OCI-LY7 (cell line): ENCODE measurements around the gene DPH6. TPM values are rescaled to one million over a fixed set of nuclear protein-coding genes. Genes with fewer than 3 reads are reported as not detected.

Experiments used
- BruUV-seq: library from RNA; stranded (reverse); fragments of 400-500 nt; replicated peaks from 2 replicates; lab custom pipeline; 2021; lab: Mats Ljungman, UMichigan
- CTCF ChIA-PET: fragments of 300-600 bp; sonication (Branson Sonifier 250); formaldehyde crosslinking; loops from one replicate; lab custom pipeline; 2022; ENCODE audit warnings: antibody characterized with exemption; ENCODE audit not compliant: unreplicated experiment; lab: Charles Lee
- POLR2A ChIA-PET: fragments of 300-600 bp; sonication (Branson Sonifier 250); formaldehyde crosslinking; loops from one replicate; lab custom pipeline; 2022; ENCODE audit warnings: antibody characterized with exemption; lab: Charles Lee
- DNase-seq: peaks from one replicate; pipeline ENCODE4 v3.0.0-alpha.2; 2015; ENCODE audit warnings: low spot score
- H2AFZ ChIP-seq: fragments of 200-600 bp; sonication (generic), shearing (Covaris generic); 2 replicates; pipeline ENCODE4 v1.6.1; 2014; ENCODE audit warnings: mild to moderate bottlenecking, antibody characterized with exemption, low read length, moderate library complexity
- H3K27ac ChIP-seq: fragments of 200-600 bp; sonication (generic); 2 replicates; pipeline ENCODE4 v1.5.1; 2014; ENCODE audit warnings: mixed run types, low read depth, mild to moderate bottlenecking, moderate library complexity, low read length, inconsistent platforms; ENCODE audit not compliant: poor library complexity, severe bottlenecking
- H3K36me3 ChIP-seq: fragments of 200-600 bp; sonication (generic); 2 replicates; pipeline ENCODE4 v1.6.1; 2014; ENCODE audit warnings: mild to moderate bottlenecking, antibody characterized with exemption, low read length, moderate library complexity, mixed read lengths; ENCODE audit not compliant: insufficient read depth
- H3K4me1 ChIP-seq: fragments of 200-600 bp; sonication (generic); 2 replicates; pipeline ENCODE4 v1.5.1; 2014; ENCODE audit warnings: mild to moderate bottlenecking, low read length; ENCODE audit not compliant: insufficient read depth, poor library complexity, severe bottlenecking
- H3K4me2 ChIP-seq: fragments of 200-600 bp; sonication (generic); 2 replicates; pipeline ENCODE4 v1.6.1; 2014; ENCODE audit warnings: mild to moderate bottlenecking, low read length
- H3K4me3 ChIP-seq: fragments of 200-600 bp; sonication (generic); 2 replicates; pipeline ENCODE4 v1.5.1; 2014; ENCODE audit warnings: mild to moderate bottlenecking, low read depth, low read length; ENCODE audit not compliant: poor library complexity, severe bottlenecking
- H3K79me2 ChIP-seq: fragments of 200-600 bp; sonication (generic); 2 replicates; pipeline ENCODE4 v1.6.1; 2016; ENCODE audit warnings: low read depth, mild to moderate bottlenecking, low read length, moderate library complexity, mixed read lengths; ENCODE audit not compliant: insufficient read depth
- H3K9me2 ChIP-seq: fragments of 200-600 bp; sonication (generic); 2 replicates; pipeline ENCODE4 v1.6.1; 2016; ENCODE audit warnings: mild to moderate bottlenecking, low read length, mixed read lengths; ENCODE audit not compliant: insufficient read depth
- H3K9me3 ChIP-seq: fragments of 200-600 bp; sonication (generic); 2 replicates; pipeline ENCODE4 v1.6.1; 2014; ENCODE audit warnings: mild to moderate bottlenecking, mixed run types, low read length, mixed read lengths
- H4K20me1 ChIP-seq: fragments of 200-600 bp; sonication (generic); 2 replicates; pipeline ENCODE4 v1.6.1; 2014; ENCODE audit warnings: mild to moderate bottlenecking, antibody characterized with exemption, low read length, moderate library complexity, mixed read lengths; ENCODE audit not compliant: insufficient read depth
- EZH2phosphoT487 ChIP-seq: fragments of 200-600 bp; sonication (generic); IDR thresholded peaks from 2 replicates; pipeline ENCODE4 v1.6.1; 2018; ENCODE audit warnings: low read depth, borderline replicate concordance, mild to moderate bottlenecking, mixed run types, antibody characterized with exemption, low read length, moderate library complexity, mixed read lengths
- intact Hi-C: fragments of 100-400 bp; cut with micrococcal nuclease; formaldehyde crosslinking; loops from one replicate; pipeline ENCODE4 v1.10.0; 2022; ENCODE audit not compliant: unreplicated experiment
- total RNA-seq, 2 experiments: library from RNA; depleted of rRNA in 1 of 2; stranded (reverse); fragments of >200 nt in 1 of 2; shearing (Covaris generic) in 1 of 2; gene quantifications; 2 replicates each; pipeline ENCODE4 v1.2.3, GENCODE V29; 2014 to 2022
- TF ChIP-seq, protein P1 (sequence below): fragments of 200-600 bp; sonication (generic); conservative IDR thresholded peaks from 2 replicates; pipeline ENCODE4 v1.5.1; 2014; ENCODE audit warnings: mild to moderate bottlenecking, antibody characterized with exemption, low read length, moderate library complexity, mixed read lengths

The DPH6 gene
- total RNA-seq, 2 experiments from 2014 or later = 12.6 to 21.4 TPM

- Histone ChIP-seq H4K20me1 (no peaks in the 10 kb centered on the region), H3K9me3 (no peaks in the 10 kb centered on the region), H3K4me3 (no peak overlapping the region), H3K36me3 (no peaks in the 10 kb centered on the region), H3K4me1 (no peaks in the 10 kb centered on the region), H2AFZ (no peak overlapping the region), H3K79me2 (no peaks in the 10 kb centered on the region), H3K9me2 (no peaks in the 10 kb centered on the region), H3K27ac (no peak overlapping the region), H3K4me2 (no peak overlapping the region)
- TF ChIP-seq, protein P1, sequence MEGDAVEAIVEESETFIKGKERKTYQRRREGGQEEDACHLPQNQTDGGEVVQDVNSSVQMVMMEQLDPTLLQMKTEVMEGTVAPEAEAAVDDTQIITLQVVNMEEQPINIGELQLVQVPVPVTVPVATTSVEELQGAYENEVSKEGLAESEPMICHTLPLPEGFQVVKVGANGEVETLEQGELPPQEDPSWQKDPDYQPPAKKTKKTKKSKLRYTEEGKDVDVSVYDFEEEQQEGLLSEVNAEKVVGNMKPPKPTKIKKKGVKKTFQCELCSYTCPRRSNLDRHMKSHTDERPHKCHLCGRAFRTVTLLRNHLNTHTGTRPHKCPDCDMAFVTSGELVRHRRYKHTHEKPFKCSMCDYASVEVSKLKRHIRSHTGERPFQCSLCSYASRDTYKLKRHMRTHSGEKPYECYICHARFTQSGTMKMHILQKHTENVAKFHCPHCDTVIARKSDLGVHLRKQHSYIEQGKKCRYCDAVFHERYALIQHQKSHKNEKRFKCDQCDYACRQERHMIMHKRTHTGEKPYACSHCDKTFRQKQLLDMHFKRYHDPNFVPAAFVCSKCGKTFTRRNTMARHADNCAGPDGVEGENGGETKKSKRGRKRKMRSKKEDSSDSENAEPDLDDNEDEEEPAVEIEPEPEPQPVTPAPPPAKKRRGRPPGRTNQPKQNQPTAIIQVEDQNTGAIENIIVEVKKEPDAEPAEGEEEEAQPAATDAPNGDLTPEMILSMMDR = no peak
- no peak for TF ChIP-seq EZH2phosphoT487
- DNase-seq = no peak
- BruUV-seq = no TSS peak
- intact Hi-C loops = loop anchor here (5.0 kb wide), 1 partner anchor 148 kb away; no protein-coding TSS in a partner anchor
- ChIA-PET POLR2A (no interaction called here), CTCF (no interaction called here)
Observed at GRCh38 chr15:35440265-35440664, 105.7 kb downstream of the DPH6 start.

DNA sequence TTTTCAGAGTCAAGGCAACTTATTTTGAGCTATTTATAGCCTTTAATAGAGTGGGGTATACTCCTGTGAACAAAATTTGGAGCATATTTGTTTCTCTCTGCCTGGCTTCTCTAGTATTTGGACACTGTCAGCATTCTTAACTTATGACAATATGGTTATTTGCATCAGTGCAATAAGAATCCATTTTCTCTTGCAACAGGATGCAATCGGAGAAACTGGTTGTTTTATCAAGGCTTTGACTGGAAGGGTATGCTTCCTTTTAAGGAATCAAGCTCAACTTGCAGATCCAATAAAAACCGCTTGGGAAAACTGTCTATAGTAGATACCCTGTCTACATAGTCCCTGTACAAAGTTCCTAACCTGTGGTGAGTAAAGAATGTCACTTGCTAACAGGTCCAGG lies 106.7 kb downstream of the DPH6 start:
- no peaks in the 10 kb centered on the region for H3K4me1 ChIP-seq
- no peak overlapping the region for H2AFZ ChIP-seq
- DNase-seq = no peak
- H3K9me3 ChIP-seq = no peaks in the 10 kb centered on the region
- H3K79me2 ChIP-seq = no peaks in the 10 kb centered on the region
- H3K4me2 ChIP-seq = no peak overlapping the region
- CTCF ChIA-PET = no interaction called here
- no peak overlapping the region for H3K27ac ChIP-seq
- H3K36me3 ChIP-seq = no peaks in the 10 kb centered on the region
- POLR2A ChIA-PET = interaction anchor here (0.6 to 1.7 kb wide), 4 partner anchors 11 to 657 kb away, joined by 3 to 4 read pairs (median 4); no protein-coding TSS in a partner anchor
- intact Hi-C loops = no loop called here
- H3K9me2 ChIP-seq = no peaks in the 10 kb centered on the region
- H4K20me1 ChIP-seq = no peaks in the 10 kb centered on the region
- BruUV-seq = no TSS peak
- TF ChIP-seq EZH2phosphoT487 = no peak
- TF ChIP-seq, protein P1 = no peak
- no peak overlapping the region for H3K4me3 ChIP-seq

DNA sequence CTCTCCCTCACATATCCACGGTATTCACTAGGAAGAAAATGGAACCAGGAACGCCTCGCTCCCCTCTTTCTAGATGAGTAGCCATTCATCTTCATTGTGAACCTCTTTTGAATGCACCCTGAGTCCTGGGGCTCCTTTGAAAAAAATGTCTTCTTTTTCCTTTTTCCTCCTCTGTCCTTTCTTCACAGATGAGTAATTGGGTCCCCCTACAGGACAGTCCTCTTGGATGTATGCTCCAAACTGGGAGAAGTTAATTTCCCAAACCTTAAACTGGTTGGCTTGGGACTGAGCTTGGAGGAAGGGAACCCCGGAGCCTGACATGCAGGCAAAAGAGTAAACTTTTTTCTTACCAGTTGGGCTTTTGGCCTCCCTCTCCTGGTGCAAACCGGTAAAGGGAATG lies 108.8 kb downstream of the DPH6 start:
- Histone ChIP-seq H4K20me1 (no peaks in the 10 kb centered on the region), H3K9me2 (no peaks in the 10 kb centered on the region), H3K4me3 (no peak overlapping the region), H3K9me3 (no peaks in the 10 kb centered on the region), H3K36me3 (no peaks in the 10 kb centered on the region), H3K79me2 (no peaks in the 10 kb centered on the region), H3K4me2 (no peak overlapping the region), H3K27ac (no peak overlapping the region), H3K4me1 (no peaks in the 10 kb centered on the region), H2AFZ (no peak overlapping the region)
- BruUV-seq = no TSS peak
- intact Hi-C loops = no loop called here
- ChIA-PET CTCF (no interaction called here), POLR2A (no interaction called here)
- no peak for DNase-seq
- TF ChIP-seq, protein P1 = no peak
- no peak for TF ChIP-seq EZH2phosphoT487
